HepG2 (cell line): ENCODE data around the gene RABL6.

Experiments
- BRCA1 ChIP-seq: sonication (generic); formaldehyde crosslinking; IDR thresholded peaks from 2 replicates; pipeline ENCODE4 v1.4.0; 2020; ENCODE audit warnings: missing genetic modification reagents
- CTCF ChIP-seq: sonication (generic); formaldehyde crosslinking; IDR thresholded peaks from 2 replicates; pipeline ENCODE4 v1.5.0; 2020; ENCODE audit warnings: mild to moderate bottlenecking, missing genetic modification reagents, moderate library complexity
- DPF2 ChIP-seq: sonication (generic); formaldehyde crosslinking; IDR thresholded peaks from 2 replicates; pipeline ENCODE4 v1.4.0; 2020; ENCODE audit warnings: mild to moderate bottlenecking, low read depth, missing genetic modification reagents, borderline replicate concordance
- HIVEP1 ChIP-seq: sonication (generic); formaldehyde crosslinking; IDR thresholded peaks from 2 replicates; pipeline ENCODE4 v1.4.0; 2020; ENCODE audit warnings: mild to moderate bottlenecking, missing genetic modification reagents
- IRF2 ChIP-seq: IDR thresholded peaks from 2 replicates; pipeline ENCODE4 v1.6.1; 2018; ENCODE audit warnings: missing genetic modification reagents, missing compliant biosample characterization
- MXI1 ChIP-seq: IDR thresholded peaks from 3 replicates; pipeline ENCODE4 v1.6.1; 2012; ENCODE audit warnings: low read depth, low read length, inconsistent platforms, borderline replicate concordance
- PRDM4 ChIP-seq: sonication (generic); formaldehyde crosslinking; IDR thresholded peaks from 2 replicates; pipeline ENCODE4 v1.9.0; 2021; ENCODE audit warnings: missing genetic modification reagents, borderline replicate concordance
- SP1 ChIP-seq, 2 experiments: fragments of 450-650 bp in 1 of 2; sonication (generic) in 1 of 2; formaldehyde crosslinking in 1 of 2; IDR thresholded peaks; 2 replicates each; pipeline versions ENCODE4 v1.4.0 to v1.6.1; 2016 to 2020; ENCODE audit warnings: missing genetic modification reagents in 1 of 2
- TCF12 ChIP-seq, 2 experiments: fragments of 450-650 bp in 1 of 2; sonication (generic) in 1 of 2; formaldehyde crosslinking in 1 of 2; IDR thresholded peaks; 2 replicates each; pipeline versions ENCODE4 v1.6.1 to v1.8.0; 2017 to 2022; ENCODE audit warnings: antibody characterized with exemption in 1 of 2, mild to moderate bottlenecking in 1 of 2, missing genetic modification reagents in 1 of 2, moderate library complexity in 1 of 2
- ZFP36 ChIP-seq: fragments of 150-350 bp; IDR thresholded peaks from 2 replicates; pipeline ENCODE4 v1.6.1; 2018; ENCODE audit warnings: borderline replicate concordance, low read length, low read depth; ENCODE audit not compliant: partially characterized antibody
- TF ChIP-seq, protein P1 (sequence below): sonication (generic); formaldehyde crosslinking; IDR thresholded peaks from 2 replicates; pipeline ENCODE4 v1.4.0; 2020; ENCODE audit warnings: missing genetic modification reagents

GRCh38 chr9:136806631-136807201 is 1.0 kb upstream of the RABL6 start:
- no peak for TF ChIP-seq HIVEP1 (CRISPR knock-in tag)
- no peak for TF ChIP-seq BRCA1
- no peak for TF ChIP-seq PRDM4 (CRISPR knock-in tag)
- no peak for TF ChIP-seq ZFP36
- no peak for TF ChIP-seq CTCF (CRISPR knock-in tag)
- no peak for TF ChIP-seq SP1 (IDR thresholded peaks at IDR 0.05)
- TF ChIP-seq SP1 (CRISPR knock-in tag; IDR thresholded peaks at IDR 0.05), result no peak
- TF ChIP-seq IRF2 (CRISPR knock-in tag), result no peak
- no peak for TF ChIP-seq MXI1
- TF ChIP-seq, protein P1, sequence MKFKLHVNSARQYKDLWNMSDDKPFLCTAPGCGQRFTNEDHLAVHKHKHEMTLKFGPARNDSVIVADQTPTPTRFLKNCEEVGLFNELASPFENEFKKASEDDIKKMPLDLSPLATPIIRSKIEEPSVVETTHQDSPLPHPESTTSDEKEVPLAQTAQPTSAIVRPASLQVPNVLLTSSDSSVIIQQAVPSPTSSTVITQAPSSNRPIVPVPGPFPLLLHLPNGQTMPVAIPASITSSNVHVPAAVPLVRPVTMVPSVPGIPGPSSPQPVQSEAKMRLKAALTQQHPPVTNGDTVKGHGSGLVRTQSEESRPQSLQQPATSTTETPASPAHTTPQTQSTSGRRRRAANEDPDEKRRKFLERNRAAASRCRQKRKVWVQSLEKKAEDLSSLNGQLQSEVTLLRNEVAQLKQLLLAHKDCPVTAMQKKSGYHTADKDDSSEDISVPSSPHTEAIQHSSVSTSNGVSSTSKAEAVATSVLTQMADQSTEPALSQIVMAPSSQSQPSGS (CRISPR knock-in tag), result no peak
- no peak for TF ChIP-seq TCF12 (IDR thresholded peaks at IDR 0.05)
- TF ChIP-seq TCF12 (CRISPR knock-in tag; IDR thresholded peaks at IDR 0.05), result no peak
- no peak for TF ChIP-seq DPF2 (CRISPR knock-in tag)
